Right lobe of liver (tissue), 4 donors: Measurements from ENCODE around the gene DLX3.

ENCODE experiments used
- POLR2A ChIP-seq: fragments of 450-650 bp; IDR thresholded peaks from one replicate; pipeline ENCODE4 v1.6.1; 2017; ENCODE audit warnings: antibody characterized with exemption, mild to moderate bottlenecking
- TF ChIP-seq, protein P1 (sequence below), 4 donors: fragments of 200-600 bp in 3 of 4; fragments of 450-650 bp in 1 of 4; IDR thresholded peaks; one replicate each; pipeline versions ENCODE4 v1.5.1 to v1.8.0; 2016 to 2022; ENCODE audit warnings: antibody characterized with exemption in 4 of 4, mild to moderate bottlenecking in 2 of 4
- donor health status: DM: no; HTN: no; CAD: no.
- donor health status: DM: no; HTN: no; CAD: no.
- donor health status: DM: no; HTN: yes; CAD: no.

DNA sequence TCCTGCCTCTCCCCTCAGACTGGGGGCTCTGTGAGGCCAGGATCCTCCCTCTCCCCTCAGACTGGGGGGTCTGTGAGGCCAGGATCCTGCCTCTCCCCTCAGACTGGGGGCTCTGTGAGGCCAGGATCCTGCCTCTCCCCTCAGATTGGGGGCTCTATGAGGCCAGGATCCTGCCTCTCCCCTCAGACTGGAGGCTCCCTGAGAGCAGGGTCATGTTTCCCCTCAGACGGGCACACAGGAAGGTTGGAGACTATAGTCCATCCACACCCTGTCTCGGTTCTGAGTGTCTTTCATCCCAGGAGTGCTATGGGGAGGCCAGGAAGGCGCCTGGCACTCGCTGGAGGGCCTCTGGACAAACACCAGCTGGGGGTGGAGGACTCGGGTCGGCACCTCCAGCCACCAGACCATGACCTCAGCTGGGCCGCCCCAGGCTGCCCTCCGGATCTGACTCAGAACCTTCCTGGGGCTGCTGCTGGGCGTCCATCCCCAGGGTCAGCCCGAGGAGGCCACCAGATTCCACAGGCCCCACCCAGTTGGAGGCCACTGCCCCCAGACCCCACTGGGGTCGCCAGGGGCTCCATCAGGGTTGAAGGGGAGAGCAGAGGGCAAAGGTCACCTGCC lies 48.0 kb downstream of the DLX3 start:
- TF ChIP-seq, protein P1, sequence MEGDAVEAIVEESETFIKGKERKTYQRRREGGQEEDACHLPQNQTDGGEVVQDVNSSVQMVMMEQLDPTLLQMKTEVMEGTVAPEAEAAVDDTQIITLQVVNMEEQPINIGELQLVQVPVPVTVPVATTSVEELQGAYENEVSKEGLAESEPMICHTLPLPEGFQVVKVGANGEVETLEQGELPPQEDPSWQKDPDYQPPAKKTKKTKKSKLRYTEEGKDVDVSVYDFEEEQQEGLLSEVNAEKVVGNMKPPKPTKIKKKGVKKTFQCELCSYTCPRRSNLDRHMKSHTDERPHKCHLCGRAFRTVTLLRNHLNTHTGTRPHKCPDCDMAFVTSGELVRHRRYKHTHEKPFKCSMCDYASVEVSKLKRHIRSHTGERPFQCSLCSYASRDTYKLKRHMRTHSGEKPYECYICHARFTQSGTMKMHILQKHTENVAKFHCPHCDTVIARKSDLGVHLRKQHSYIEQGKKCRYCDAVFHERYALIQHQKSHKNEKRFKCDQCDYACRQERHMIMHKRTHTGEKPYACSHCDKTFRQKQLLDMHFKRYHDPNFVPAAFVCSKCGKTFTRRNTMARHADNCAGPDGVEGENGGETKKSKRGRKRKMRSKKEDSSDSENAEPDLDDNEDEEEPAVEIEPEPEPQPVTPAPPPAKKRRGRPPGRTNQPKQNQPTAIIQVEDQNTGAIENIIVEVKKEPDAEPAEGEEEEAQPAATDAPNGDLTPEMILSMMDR (IDR thresholded peaks at IDR 0.05), result no peak
- no peak for TF ChIP-seq POLR2A
